ENCODE results near the gene DYRK2.

DYRK2 gene

DNA sequence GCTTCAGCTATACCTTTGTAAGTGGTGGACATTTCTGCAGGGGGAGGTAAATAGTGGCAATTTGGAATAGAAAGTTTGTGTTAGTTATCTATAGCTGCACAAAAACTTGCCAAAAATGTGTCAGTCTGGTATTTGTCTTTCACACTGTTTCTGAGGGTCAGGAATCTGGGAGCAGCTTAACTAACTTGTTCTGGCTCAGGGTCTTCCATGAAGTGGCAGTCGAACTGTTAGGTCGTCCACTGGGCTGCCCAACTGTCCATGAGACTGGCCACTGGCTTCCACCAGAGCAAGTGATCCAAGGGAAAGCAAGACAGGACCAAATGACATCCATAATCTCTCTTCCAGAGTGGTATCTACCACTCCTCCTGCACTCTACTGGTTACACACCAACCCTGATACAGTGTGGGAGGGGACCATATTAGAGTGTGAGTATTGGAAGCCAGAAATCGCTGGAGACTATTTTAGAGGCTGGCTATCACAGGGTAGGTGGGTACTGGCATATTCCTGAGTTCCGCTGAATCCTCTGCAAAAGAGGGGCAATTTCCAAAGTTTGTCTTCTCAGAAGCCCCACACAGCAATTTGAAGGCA, 60.9 kb downstream of the DYRK2 start:
- no peak for DNase-seq

DNA sequence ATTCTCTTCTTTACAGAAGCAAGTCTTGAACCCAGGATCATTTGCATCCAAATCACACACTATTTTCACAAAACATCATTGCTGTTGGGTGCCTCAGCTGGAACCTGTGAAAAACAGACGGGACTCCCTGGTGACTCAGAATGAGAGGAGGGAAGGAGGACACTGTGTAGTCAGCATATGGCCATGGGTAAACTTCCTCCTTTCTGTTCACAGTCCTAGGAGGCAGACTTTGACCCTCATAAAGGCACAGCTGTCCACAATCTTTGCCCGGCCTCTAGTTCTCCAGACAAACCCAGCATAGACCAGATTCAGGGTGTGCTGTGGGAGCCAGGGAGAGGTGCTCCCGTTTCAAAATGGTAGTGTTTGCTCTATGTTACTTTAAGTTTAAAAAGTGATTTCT, 62.0 kb downstream of the DYRK2 start:
- no peak for DNase-seq

DNA sequence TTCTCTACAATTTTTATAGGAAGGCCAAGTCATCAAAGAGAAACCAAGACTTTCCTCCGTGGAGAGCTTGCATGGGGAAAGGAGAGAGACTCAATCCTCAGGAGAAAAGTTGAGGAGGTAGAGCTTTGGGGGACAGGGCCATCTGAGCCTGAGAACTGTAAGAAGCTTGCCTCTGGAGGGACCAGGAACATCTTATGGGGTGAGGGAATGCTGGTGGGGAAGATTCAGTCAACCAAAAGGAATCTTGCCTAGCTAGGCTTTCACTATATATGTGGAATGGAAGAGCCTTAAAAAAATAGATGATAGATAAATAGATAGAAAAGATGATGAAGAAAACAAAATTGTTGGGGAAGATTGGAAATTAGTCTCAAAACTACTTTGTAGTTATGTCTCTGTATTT, 63.5 kb downstream of the DYRK2 start:
- no peak for DNase-seq

DNA sequence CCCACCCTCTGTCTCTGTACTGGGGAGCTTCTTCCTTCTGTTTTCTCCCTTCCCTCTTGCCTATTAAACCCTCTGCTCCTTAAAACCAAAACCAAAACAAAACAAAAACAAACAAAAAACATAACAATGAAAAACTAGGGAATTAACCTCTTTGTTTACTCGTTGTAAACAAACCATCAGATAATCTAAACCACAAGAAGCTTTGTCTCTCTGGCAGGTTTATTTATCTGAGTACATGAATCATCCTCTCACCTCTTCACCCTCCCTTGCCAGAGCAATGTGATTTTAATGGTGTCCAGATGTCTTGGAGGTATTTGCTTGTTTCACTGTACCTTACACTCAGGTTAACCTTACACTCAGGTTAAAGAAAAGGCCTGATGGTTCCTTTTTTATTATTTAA, 66.1 kb downstream of the DYRK2 start:
- DNase-seq = no peak
